Left colon (tissue), 2 donors: ENCODE data around the gene MSRB3. TPM values are rescaled to one million over a fixed set of nuclear protein-coding genes. Genes with fewer than 3 reads are reported as not detected.
"Not testable (repeated sequence)": the region's sequence is repeated elsewhere in the genome, so short reads cannot be mapped to it uniquely, and the experiment has no call there.

Experiments used
- ATAC-seq: fragments of 200-7000 bp; cut with Tn5 transposase; one replicate; pipeline ENCODE4 v1.9.1; 2020; ENCODE audit warnings: mild to moderate bottlenecking, moderate library complexity
- DNase-seq, 2 donors: peaks; one replicate each; pipeline ENCODE4 v3.0.0-alpha.2; 2020
- intact Hi-C, 2 donors: fragments of 100-400 bp; cut with DNase I in 1 of 2; cut with micrococcal nuclease in 1 of 2; formaldehyde crosslinking; loops; one replicate each; pipeline versions ENCODE4 v1.11.2 to v1.14.0; 2022; cut with DNase I, micrococcal nuclease
- total RNA-seq, 2 donors: library from RNA; stranded (reverse); fragmentation: NEBNext Ultra II Directional; extraction: Animal tissue kit (Norgen Biotek cat#: 25700); gene quantifications; one replicate each; pipeline ENCODE4 v1.2.1, GENCODE V29; 2021
- donor health status: DM: no; HTN: no; CAD: no.
- donor health status: DM: yes; HTN: yes; CAD: no.

The MSRB3 gene
- total RNA-seq, 2 donors from 2014 or later: 5.7 to 20.4 TPM

DNA sequence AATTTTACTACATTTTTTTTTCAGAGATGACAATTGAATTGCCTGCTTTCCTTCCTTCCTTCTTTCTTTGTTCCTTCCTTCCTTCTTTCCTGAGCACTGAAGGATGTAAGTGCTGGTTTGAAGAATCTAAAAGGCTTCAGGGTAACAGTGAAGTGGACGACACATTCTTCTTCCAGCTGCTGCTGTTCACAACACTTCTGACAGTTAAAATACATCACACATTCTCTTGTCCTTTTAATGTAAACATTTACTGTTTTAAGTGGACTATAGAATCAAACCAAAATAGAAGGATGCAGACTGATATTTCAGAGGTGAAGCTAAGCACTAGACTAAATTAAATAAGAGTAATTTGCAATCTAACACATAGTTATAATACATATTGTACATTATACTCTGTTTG is 151.5 kb downstream of the MSRB3 start:
- ATAC-seq (no peak), DNase-seq (no peak)
- intact Hi-C loops: no loop called here

DNA sequence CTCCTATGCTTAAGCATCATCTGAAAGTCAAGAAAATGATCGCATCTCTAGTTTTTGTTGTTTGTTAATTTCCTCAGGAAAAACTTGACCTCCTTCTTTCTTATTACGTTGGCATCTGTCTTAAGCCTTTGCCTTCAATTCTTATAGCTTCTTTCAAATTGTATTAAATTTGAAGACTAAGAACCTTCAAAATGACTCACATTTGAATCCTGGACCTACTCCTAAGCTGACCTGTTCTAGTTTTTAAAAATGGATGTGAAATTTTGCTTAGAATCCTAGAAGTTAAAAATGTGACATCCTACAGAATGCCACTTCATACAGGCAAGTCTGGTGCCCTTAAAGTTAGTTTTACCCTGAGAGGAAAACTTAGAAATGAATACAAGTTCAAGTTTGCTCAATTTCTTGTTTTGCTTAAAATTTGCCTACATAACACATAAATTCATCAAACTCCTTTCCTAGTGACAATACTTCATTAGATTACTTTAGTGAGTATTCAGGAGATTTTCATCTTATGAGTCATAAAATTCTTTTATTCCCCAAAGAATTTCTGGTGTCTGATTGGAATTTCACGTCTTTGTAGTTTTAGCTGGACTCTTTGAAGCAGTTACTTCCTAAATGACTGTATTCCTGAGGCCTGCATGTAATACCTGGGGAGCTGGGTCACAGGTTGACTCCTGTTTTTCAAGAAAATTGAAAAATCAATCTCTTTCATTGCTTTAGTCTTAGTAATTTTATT is 152.3 kb downstream of the MSRB3 start:
- intact Hi-C loops: no loop called here
- DNase-seq (no peak), ATAC-seq (no peak)

DNA sequence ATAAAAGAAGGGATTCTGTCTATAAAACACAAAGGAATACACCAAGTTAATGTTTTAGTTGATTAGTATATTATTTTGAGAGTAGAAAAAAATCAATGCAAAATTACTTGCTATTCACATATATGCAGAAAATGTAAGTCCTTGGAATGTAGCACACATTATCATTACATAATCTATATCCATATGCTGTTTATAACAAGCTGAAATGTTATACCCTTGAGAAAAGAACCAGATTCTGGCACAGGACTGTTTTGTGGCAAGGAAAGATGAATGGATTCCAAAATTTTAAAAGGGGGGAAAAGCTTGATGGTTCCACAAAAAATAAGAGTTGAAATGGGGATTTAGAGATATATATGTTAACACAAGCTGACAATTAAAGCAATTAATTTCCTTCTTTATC is 153.6 kb downstream of the MSRB3 start:
- intact Hi-C loops: no loop called here

DNA sequence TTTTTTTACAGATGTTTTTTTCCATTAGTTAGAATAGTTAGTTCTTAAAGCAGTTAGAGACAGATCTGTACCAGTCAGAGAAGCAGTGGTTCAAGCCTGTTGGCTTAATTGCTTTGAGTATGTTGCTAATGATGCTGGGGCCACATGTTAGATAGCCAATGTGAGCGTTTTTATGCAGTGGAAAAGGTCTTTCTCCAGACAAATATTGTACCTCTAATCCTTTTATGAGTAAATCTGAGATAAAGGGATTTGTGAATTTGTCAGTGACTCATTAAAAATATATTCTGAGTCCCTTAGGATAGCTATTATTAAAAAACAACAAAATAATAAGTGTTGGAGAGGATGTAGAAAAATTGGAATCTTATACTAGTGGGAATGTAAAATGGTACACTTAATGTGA is 154.2 kb downstream of the MSRB3 start:
- intact Hi-C loops: no loop called here
- DNase-seq (no peak), ATAC-seq (no peak)

More for the DNA sequence above, 153.6 kb downstream of the MSRB3 start:
- ATAC-seq (no peak), DNase-seq (no peak)

DNA sequence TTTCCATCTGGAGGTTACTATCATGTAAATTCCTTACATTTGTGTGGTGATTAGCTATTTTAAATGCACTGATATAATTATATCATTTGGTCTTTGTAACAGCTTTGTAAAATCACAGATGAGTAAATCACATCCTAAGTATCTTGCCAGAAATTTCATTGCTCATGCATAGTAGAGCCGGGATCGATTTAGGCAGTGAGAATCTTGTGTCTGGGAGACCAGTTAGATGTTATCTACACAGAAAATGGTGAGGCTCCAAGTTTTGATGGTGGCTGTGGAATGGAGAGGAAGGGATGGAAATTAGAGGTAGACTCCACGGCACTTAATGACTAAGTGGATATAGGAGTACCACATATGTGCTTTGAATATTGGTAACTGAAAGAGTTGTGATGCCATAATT is 156.3 kb downstream of the MSRB3 start:
- intact Hi-C loops: no loop called here
- no peak for ATAC-seq

DNA sequence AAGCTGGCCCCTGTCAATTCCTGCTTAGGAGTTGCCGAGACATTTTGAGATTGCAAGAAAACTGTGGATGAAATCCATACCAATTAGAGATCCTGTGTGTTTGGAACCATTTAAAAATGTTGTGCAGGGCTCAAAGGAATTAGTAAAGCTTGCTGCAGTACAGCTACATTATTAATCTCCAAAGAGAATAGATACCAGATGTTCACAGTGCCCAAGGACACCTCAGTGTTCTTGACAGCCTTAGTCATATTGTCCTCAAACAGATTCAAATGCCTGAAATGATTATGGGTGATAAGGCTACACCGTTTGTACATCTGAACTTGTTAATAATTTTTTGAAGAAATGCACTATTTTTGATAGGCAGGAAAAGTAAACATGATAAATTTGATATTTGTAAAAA is 164.6 kb downstream of the MSRB3 start:
- no peak for DNase-seq
- no peak for ATAC-seq
- intact Hi-C loops: no loop called here

More for the DNA sequence above, 156.3 kb downstream of the MSRB3 start:
- DNase-seq: no peak

DNA sequence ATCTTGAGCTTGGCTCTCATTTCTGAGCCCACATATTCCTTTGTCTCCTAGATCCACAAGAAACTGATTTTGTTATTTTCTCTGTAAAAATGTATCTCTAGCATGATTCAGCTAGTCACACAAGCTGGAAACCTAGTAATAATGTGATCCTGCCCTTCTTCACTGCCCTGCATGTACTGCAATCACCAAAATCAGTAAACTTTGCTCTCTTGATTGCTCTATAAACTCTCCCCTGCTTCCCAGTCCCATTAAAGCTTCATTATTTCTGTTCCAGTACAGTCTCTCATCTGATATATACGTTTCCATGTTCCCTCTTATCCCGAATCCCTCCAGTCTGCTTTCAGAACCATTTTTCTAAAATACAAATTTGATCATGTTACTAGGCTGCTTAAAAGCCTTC is 166.5 kb downstream of the MSRB3 start:
- intact Hi-C loops: no loop called here
- no peak for DNase-seq
- ATAC-seq: no peak

DNA sequence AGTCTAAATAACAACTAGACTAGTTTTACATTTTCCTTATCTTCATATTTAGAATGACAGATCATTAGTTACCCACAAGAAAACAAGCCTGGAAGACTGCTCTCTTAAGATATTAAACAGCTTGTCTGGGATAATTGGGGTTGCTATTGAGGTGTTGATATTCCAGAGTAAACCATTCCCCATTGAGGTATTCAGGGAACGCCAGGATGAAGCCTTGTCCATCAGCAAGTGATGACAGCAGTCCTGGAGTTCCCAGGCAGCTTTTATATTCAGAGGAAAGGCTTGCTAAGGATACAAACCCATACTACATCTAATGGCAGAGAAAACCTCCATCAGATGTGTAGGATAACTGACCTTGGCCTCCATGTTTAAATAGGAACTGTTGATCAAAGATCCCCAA is 168.4 kb downstream of the MSRB3 start:
- DNase-seq (no peak), ATAC-seq (no peak)
- intact Hi-C loops: no loop called here

DNA sequence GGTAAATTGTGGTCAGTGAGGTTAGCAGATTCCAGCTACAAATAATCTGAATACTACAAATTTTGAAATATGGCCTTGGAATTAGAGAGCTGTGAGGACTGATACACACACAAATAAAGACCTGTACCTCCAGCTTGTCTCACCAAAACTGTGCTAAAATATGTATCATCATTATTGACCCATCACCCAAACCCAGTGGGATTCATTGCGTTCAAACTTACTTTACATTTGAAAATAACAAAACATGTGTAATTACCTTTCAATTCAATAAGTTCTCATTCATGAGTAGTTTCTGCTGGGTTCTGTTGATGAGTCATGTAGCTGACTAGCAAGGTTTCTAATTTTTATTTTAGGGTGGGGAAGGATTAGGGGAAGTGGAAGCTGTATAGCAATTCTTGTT is 170.9 kb downstream of the MSRB3 start:
- DNase-seq (no peak), ATAC-seq (no peak)
- intact Hi-C loops: no loop called here

DNA sequence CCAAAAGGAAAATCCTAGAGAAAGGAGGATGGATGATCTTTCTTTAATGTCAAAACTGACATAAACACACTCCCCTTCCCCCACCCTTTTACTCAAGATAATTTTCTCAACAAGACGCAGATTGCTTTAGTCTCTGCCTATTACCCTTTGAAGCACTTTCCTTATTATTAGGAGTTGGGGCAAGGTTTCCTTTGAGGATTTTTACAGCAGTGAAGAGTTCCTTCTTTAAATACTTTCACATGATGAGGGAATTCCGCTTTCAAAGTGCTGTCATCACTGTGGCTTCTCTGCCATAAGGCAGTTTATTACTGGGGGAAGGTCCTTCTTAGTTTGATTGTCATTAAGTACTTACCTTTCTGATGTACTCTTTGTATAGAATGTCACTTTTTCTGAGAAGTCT is 172.1 kb downstream of the MSRB3 start:
- intact Hi-C loops: no loop called here
- ATAC-seq (no peak), DNase-seq (no peak)

DNA sequence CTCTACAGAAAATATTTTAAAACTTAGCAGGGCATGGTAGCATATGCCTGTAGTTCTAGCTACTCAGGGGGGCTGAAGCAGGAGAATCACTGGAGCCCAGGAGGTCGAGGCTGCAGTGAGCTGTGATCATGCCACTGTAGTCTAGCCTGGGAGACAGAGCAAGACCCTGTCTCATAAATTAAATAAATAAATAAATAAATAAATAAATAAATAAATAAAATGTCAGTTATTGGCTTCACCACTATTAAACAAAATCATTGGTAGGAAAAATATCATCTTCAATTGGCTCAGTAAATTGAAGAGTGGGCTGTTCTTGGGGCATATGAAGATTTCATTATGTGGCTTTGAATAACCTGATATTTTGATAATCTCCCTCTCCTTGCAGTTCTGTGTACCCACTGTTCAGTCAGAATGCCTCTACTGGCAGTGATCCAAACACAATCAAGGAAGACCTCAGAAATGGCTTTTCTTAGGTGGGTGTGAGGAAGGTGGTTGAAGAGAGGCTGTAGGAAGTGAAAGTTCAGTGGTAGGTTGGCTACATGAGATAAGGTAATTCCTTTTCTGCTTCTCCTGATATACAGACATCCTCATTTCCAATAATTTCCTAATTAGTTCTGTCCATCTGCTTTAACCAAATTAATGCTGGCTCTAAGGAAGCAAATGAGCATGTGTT is 175.8 kb downstream of the MSRB3 start:
- no peak for ATAC-seq
- intact Hi-C loops: no loop called here
- DNase-seq: no peak

DNA sequence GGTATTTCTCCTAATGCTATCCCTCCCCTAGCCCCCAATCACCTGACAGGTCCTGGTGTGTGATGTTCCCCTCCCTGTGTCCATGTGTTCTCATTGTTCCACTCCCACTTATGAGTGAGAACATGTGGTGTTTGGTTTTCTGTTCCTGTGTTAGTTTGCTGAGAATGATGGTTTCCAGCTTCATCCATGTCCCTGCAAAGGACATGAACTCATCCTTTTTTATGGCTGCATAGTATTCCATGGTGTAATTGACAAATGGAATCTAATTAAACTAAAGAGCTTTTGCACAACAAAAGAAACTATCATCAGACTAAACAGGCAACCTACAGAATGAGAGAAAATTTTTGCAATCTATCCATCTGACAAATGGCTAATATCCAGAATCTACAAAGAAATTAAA is 178.9 kb downstream of the MSRB3 start:
- not testable (repeated sequence) for ATAC-seq

DNA sequence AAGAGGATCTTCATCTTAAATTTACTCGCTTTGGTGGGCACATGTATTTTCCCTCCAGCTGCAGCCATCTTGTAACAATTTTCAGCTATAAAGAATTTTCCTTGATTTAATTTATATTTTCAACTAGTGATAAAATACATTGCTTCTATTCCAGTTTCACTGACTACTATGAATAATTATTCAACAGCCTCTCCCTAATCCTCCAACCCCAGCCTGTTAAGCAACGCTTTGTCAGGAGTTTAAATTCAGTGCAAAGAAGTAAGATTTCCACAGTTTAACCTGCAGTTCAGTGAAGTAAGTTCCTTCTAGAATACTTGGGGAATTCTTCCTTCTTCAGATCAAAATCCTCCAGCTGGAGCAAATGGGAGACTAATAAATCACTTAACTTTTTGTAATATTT is 180.2 kb downstream of the MSRB3 start:
- DNase-seq (no peak), ATAC-seq (no peak)
- intact Hi-C loops: no loop called here

More for the DNA sequence above, 178.9 kb downstream of the MSRB3 start:
- intact Hi-C loops, DNase-seq: not testable (repeated sequence)

DNA sequence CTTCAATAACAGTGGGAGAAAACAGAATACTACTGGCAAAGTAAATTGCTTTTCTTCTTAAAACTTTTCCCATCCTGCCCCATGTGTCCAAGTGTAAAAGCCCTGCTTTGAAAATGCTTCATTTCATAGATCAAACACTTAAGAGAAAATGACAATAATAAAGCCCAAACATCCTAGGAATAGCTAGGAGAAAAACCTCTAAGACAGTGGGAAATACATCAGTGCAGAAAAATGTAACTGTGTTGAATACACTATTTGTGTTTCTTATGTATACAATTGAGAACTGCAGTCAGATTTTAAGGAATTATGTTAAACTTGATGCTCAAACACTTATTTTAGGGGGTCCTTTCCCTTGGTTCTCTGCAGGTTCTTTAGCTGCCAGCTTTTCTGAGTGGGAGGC is 181.1 kb downstream of the MSRB3 start:
- no peak for ATAC-seq
- intact Hi-C loops: no loop called here

DNA sequence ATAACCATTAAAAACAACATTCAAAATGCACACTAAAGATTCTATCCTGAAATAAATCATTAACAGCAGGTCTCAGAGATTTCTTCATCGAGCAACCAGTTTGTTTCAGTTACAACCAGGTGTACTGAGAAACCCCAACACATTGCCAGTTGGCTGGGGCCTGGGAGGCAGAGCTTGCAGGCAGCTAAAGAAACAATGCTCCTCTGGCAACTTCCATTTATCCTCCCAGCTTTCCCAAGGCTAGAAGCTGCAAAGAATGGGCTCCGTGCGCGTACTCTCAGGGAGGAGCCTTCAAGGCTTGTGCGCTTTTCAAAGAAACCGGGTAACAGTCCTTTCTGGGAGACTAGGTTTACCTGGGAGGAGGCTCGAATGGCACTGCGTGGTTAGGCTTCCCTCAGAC is 181.6 kb downstream of the MSRB3 start:
- DNase-seq: no peak
- intact Hi-C loops: no loop called here

More for the DNA sequence above, 181.1 kb downstream of the MSRB3 start:
- no peak for DNase-seq

DNA sequence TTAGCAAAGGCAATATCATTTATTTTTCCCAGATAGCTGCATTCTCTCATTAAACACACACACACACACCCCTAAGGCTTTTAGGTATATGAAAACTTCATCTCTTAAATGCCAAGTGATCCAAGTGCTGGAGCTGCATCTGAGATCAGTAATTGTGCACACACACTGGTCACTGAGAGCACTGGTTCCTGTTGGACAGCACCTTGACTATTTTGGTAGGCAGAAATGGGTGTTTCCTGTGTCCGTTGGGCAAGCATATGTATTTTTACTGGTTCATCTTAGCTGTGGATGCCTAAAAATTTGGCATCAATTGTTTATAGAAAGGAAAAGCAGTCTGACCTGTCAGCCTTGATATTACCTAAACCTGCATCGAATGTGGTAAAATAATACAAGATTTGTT is 182.5 kb downstream of the MSRB3 start:
- ATAC-seq (no peak), DNase-seq (no peak)

More for the DNA sequence above, 181.6 kb downstream of the MSRB3 start:
- no peak for ATAC-seq

DNA sequence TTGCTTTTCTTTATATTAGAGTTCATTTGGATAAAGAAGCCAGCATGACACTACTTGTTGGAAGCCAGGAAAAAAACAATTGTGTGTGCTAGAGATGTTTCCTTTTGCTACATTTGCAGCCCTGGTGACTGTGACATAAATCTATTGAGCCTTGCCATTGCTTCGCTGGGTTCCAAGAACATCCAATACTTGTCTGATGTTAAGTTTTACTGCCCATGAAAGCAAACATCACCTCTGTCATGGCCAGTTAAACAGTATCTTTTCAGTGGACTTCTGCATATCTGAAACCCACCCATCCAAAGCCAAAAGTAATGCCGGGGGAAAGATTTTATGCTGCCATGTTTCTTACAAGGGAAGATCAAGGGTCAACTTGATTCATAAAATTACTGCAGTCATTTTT is 184.0 kb downstream of the MSRB3 start:
- intact Hi-C loops: no loop called here
- DNase-seq: no peak
- no peak for ATAC-seq

More for the DNA sequence above, 182.5 kb downstream of the MSRB3 start:
- intact Hi-C loops: no loop called here

DNA sequence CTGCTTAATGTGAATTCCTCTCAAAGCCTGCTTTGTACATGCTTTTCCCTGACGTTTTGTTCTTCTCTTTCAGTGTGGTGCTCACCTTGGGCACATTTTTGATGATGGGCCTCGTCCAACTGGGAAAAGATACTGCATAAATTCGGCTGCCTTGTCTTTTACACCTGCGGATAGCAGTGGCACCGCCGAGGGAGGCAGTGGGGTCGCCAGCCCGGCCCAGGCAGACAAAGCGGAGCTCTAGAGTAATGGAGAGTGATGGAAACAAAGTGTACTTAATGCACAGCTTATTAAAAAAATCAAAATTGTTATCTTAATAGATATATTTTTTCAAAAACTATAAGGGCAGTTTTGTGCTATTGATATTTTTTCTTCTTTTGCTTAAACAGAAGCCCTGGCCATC is 184.6 kb downstream of the MSRB3 start:
- DNase-seq: no peak
- intact Hi-C loops: no loop called here
- ATAC-seq: no peak

DNA sequence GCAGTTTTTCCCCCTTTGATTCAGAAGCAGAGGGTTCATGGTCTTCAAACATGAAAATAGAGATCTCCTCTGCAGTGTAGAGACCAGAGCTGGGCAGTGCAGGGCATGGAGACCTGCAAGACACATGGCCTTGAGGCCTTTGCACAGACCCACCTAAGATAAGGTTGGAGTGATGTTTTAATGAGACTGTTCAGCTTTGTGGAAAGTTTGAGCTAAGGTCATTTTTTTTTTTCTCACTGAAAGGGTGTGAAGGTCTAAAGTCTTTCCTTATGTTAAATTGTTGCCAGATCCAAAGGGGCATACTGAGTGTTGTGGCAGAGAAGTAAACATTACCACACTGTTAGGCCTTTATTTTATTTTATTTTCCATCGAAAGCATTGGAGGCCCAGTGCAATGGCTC is 185.1 kb downstream of the MSRB3 start:
- intact Hi-C loops: no loop called here
- DNase-seq: no peak
- no peak for ATAC-seq

DNA sequence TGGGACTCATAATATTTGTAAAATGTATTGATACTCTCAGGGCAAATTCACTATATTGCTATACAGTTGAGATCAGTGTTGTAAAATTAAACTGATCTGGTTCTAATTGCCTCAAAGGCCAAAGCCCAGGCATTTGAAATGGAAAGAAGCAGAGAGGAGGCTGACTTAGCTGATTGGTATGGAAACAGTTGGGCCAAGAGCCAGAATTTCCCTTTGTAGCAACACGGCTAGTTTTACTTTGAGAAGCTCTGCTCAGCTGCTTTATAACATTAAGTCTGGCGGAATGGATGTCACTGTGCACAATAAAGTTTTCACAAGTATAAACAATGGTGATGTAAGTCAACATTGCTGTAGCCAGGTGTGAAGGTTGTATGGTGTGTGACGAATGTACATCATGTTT is 186.4 kb downstream of the MSRB3 start:
- DNase-seq: no peak
- no peak for ATAC-seq
- intact Hi-C loops: no loop called here
